A549 (cell line): ENCODE measurements around the gene EDA2R.

ENCODE experiments used
- CEBPB ChIP-seq, 2 experiments: fragments of >200 bp in 1 of 2; sonication (Bioruptor Twin) in 1 of 2; formaldehyde crosslinking in 1 of 2; IDR thresholded peaks; 2 replicates each; pipeline ENCODE4 v1.6.1; 2012 to 2016
- CHD4 ChIP-seq: fragments of 200-600 bp; sonication (generic); IDR thresholded peaks from 2 replicates; pipeline ENCODE4 v1.6.1; 2016; ENCODE audit warnings: antibody characterized with exemption, mild to moderate bottlenecking, borderline replicate concordance
- CTCF ChIP-seq: fragments of >200 bp; sonication (Bioruptor Twin); formaldehyde crosslinking; IDR thresholded peaks from 3 replicates; pipeline ENCODE4 v1.5.1; 2016
- HDAC2 ChIP-seq: fragments of 200-600 bp; sonication (generic); IDR thresholded peaks from 2 replicates; pipeline ENCODE4 v1.6.1; 2016
- MAFK ChIP-seq: fragments of 450-650 bp; IDR thresholded peaks from 2 replicates; pipeline ENCODE4 v1.6.1; 2014; ENCODE audit not compliant: partially characterized antibody
- MAX ChIP-seq: IDR thresholded peaks from 2 replicates; pipeline ENCODE4 v1.6.1; 2012
- NR3C1 ChIP-seq: fragments of >200 bp; sonication (Bioruptor Twin); formaldehyde crosslinking; IDR thresholded peaks from 3 replicates; pipeline ENCODE4 v1.6.1; 2017
- PHF8 ChIP-seq: fragments of 200-600 bp; sonication (generic); IDR thresholded peaks from 2 replicates; pipeline ENCODE4 v1.6.1; 2016; ENCODE audit warnings: low read depth, mild to moderate bottlenecking, antibody characterized with exemption, moderate library complexity, borderline replicate concordance
- POLR2A ChIP-seq: IDR thresholded peaks from 2 replicates; pipeline ENCODE4 v1.6.1; 2012; ENCODE audit warnings: mild to moderate bottlenecking, low read length
- REST ChIP-seq: fragments of 200-600 bp; sonication (generic); IDR thresholded peaks from 2 replicates; pipeline ENCODE4 v1.6.1; 2016; ENCODE audit warnings: antibody characterized with exemption, mild to moderate bottlenecking, moderate library complexity
- SMC3 ChIP-seq: fragments of >200 bp; sonication (Bioruptor Twin); formaldehyde crosslinking; IDR thresholded peaks from 3 replicates; pipeline ENCODE4 v1.6.1; 2018; ENCODE audit warnings: inconsistent platforms
- USF2 ChIP-seq: fragments of 450-650 bp; IDR thresholded peaks from 2 replicates; pipeline ENCODE4 v1.6.1; 2014; ENCODE audit warnings: antibody characterized with exemption
- ZNF302 ChIP-seq: fragments of 250-450 bp; sonication (Bioruptor Pico); IDR thresholded peaks from 2 replicates; pipeline ENCODE4 v1.9.0; 2021; ENCODE audit warnings: inconsistent platforms, mild to moderate bottlenecking, moderate library complexity

GRCh38 chrX:66634272-66634671, 4.6 kb downstream of the EDA2R start:
- TF ChIP-seq CTCF: no peak
- TF ChIP-seq NR3C1: no peak
- TF ChIP-seq MAFK: no peak
- no peak for TF ChIP-seq MAX
- TF ChIP-seq CEBPB (IDR thresholded peaks at IDR 0.05): no peak
- TF ChIP-seq POLR2A: no peak
- TF ChIP-seq SMC3: no peak
- TF ChIP-seq CHD4: no peak
- no peak for TF ChIP-seq HDAC2
- TF ChIP-seq REST: no peak
- no peak for TF ChIP-seq ZNF302 (CRISPR knock-in tag)
- TF ChIP-seq PHF8: no peak
- no peak for TF ChIP-seq USF2
